ENCODE measurements around the gene LRRC2.

DNA sequence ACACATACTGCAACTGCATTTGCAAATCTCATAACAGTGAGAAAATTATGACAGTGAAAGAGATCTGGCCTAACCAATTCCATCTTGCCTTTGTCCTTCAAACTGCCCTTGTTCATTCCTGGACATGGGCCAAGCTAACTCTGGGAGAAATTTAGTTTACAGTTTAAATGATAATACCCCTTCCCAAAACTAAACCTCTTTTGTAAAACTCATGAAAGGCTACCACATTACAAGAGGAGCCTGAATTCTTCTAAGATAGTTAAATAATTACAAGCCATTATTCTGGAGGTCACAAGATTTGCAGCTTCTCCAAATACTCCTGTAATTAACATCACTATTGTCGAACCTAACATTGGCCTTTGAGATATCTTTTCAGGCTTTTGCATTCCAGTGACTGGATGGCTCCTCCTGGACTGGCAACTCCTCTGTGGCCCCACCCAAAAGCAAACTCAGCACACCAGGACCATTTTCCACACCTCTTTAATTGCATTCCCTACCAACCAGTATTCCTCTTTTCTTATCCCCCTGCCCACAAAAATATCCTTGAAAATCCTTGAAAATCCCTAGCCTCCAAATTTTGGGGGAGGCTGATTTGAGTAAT lies 37.4 kb upstream of the LRRC2 start:
- TF ChIP-seq, protein P1, sequence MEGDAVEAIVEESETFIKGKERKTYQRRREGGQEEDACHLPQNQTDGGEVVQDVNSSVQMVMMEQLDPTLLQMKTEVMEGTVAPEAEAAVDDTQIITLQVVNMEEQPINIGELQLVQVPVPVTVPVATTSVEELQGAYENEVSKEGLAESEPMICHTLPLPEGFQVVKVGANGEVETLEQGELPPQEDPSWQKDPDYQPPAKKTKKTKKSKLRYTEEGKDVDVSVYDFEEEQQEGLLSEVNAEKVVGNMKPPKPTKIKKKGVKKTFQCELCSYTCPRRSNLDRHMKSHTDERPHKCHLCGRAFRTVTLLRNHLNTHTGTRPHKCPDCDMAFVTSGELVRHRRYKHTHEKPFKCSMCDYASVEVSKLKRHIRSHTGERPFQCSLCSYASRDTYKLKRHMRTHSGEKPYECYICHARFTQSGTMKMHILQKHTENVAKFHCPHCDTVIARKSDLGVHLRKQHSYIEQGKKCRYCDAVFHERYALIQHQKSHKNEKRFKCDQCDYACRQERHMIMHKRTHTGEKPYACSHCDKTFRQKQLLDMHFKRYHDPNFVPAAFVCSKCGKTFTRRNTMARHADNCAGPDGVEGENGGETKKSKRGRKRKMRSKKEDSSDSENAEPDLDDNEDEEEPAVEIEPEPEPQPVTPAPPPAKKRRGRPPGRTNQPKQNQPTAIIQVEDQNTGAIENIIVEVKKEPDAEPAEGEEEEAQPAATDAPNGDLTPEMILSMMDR (IDR thresholded peaks at IDR 0.05): no peak
- no peak for TF ChIP-seq ZFX (IDR thresholded peaks at IDR 0.05; ENCODE audit: borderline replicate concordance)
